H1 (cell line): ENCODE results near the gene PKP1. TPM values are rescaled to one million over a fixed set of nuclear protein-coding genes. Genes with fewer than 3 reads are reported as not detected.

Experiments used
- CTCF ChIA-PET: fragments of 300-600 bp; sonication (Branson Sonifier 250); formaldehyde crosslinking; loops from one replicate; lab custom pipeline; 2021; ENCODE audit not compliant: partially characterized antibody; lab: Charles Lee
- POLR2A ChIA-PET: fragments of 300-600 bp; sonication (Branson Sonifier 250); formaldehyde crosslinking; loops from one replicate; lab custom pipeline; 2021; ENCODE audit warnings: inconsistent platforms; ENCODE audit not compliant: partially characterized antibody; lab: Charles Lee
- DNase-seq, 2 experiments: peaks; one replicate each; pipeline versions ENCODE4 v3.0.0 to v3.0.0-alpha.2; 2010 to 2022; ENCODE audit warnings: low spot score in 2 of 2, low read depth in 1 of 2, mixed read lengths in 1 of 2
- FAIRE-seq: peaks from 2 replicates; lab custom pipeline; 2011; peaks lifted over from hg19 to GRCh38; lab: Jason Lieb, UNC
- H2AFZ ChIP-seq: 2 replicates; pipeline ENCODE4 v1.8.1; 2012; ENCODE audit warnings: low read length, inconsistent platforms
- H2AK5ac ChIP-seq: 2 replicates; pipeline ENCODE4 v1.6.1; 2013; ENCODE audit warnings: low read depth, low read length
- H2BK120ac ChIP-seq: replicated peaks from 2 replicates; pipeline ENCODE3; 2013; ENCODE audit warnings: low read depth, low read length, inconsistent platforms
- H2BK12ac ChIP-seq: 2 replicates; pipeline ENCODE4 v1.6.1; 2013; ENCODE audit warnings: low read depth, low read length
- H2BK15ac ChIP-seq: 2 replicates; pipeline ENCODE4 v1.6.1; 2013; ENCODE audit warnings: low read length
- H2BK20ac ChIP-seq: 2 replicates; pipeline ENCODE4 v1.6.1; 2013; ENCODE audit warnings: low read length
- H2BK5ac ChIP-seq: 2 replicates; pipeline ENCODE4 v1.6.1; 2013; ENCODE audit warnings: low read depth, low read length
- H3K14ac ChIP-seq: 2 replicates; pipeline ENCODE4 v1.6.1; 2013; ENCODE audit warnings: inconsistent platforms; ENCODE audit not compliant: insufficient read length
- H3K18ac ChIP-seq: 2 replicates; pipeline ENCODE4 v1.6.1; 2013; ENCODE audit warnings: low read length; ENCODE audit errors: extremely low read depth
- H3K23ac ChIP-seq: 2 replicates; pipeline ENCODE4 v1.6.1; 2013; ENCODE audit warnings: inconsistent platforms; ENCODE audit not compliant: insufficient read length
- H3K23me2 ChIP-seq: 2 replicates; pipeline ENCODE4 v1.6.1; 2013; ENCODE audit warnings: low read depth, low read length
- H3K27ac ChIP-seq: 2 replicates; pipeline ENCODE4 v1.6.1; 2011; ENCODE audit warnings: low read depth, low read length, inconsistent platforms
- H3K27me3 ChIP-seq, 4 experiments: replicated peaks in 1 of 4; 1 replicate in 1 of 4; 2 replicates in 3 of 4; pipeline versions ENCODE4 v1.6.1 to v1.8.1; 2011 to 2013; ENCODE audit warnings: low read length in 3 of 4, mild to moderate bottlenecking in 3 of 4, inconsistent platforms in 2 of 4, mixed read lengths in 2 of 4, moderate library complexity in 1 of 4; ENCODE audit not compliant: control insufficient read depth in 3 of 4, insufficient read depth in 3 of 4; ENCODE audit errors: extremely low read depth in 1 of 4
- H3K36me3 ChIP-seq, 4 experiments: 2 replicates each; pipeline versions ENCODE4 v1.6.1 to v1.8.1; 2011 to 2013; ENCODE audit warnings: mild to moderate bottlenecking in 4 of 4, low read length in 3 of 4, moderate library complexity in 2 of 4, control low read depth in 1 of 4, inconsistent platforms in 1 of 4; ENCODE audit not compliant: insufficient read depth in 4 of 4, control insufficient read depth in 2 of 4
- H3K4ac ChIP-seq: replicated peaks from 2 replicates; pipeline ENCODE3; 2013; ENCODE audit warnings: low read length, low read depth, mixed read lengths, inconsistent platforms; ENCODE audit not compliant: insufficient read length
- H3K4me1 ChIP-seq, 4 experiments: replicated peaks in 1 of 4; 1 replicate in 1 of 4; 2 replicates in 3 of 4; pipeline versions ENCODE4 v1.6.1 to v1.8.1; 2011 to 2013; ENCODE audit warnings: low read length in 3 of 4, inconsistent platforms in 2 of 4, mixed read lengths in 1 of 4; ENCODE audit not compliant: insufficient read depth in 4 of 4, control insufficient read depth in 3 of 4
- H3K4me2 ChIP-seq, 2 experiments: 2 replicates each; pipeline versions ENCODE4 v1.6.1 to v1.8.1; 2011 to 2013; ENCODE audit warnings: low read depth in 2 of 2, low read length in 2 of 2, control low read depth in 1 of 2, inconsistent platforms in 1 of 2, mild to moderate bottlenecking in 1 of 2; ENCODE audit not compliant: insufficient read depth in 1 of 2
- H3K4me3 ChIP-seq, 4 experiments: fragments of 200-600, 300-600 bp in 1 of 4; sonication (generic), shearing (Covaris generic), sonication (Bioruptor Twin) in 1 of 4; 2 replicates each; pipeline versions ENCODE4 v1.5.1 to v1.8.1; 2011 to 2016; ENCODE audit warnings: low read length in 4 of 4, low read depth in 3 of 4, control low read depth in 2 of 4, inconsistent platforms in 2 of 4, mild to moderate bottlenecking in 2 of 4, mixed read lengths in 1 of 4, moderate library complexity in 1 of 4; ENCODE audit not compliant: insufficient read depth in 2 of 4; ENCODE audit errors: extremely low read depth in 1 of 4
- H3K56ac ChIP-seq: replicated peaks from 2 replicates; pipeline ENCODE3; 2013; ENCODE audit warnings: low read depth, mild to moderate bottlenecking, mixed read lengths, low read length, inconsistent platforms; ENCODE audit not compliant: insufficient read length
- H3K79me1 ChIP-seq: 2 replicates; pipeline ENCODE4 v1.6.1; 2013; ENCODE audit warnings: low read depth, low read length, control low read depth
- H3K79me2 ChIP-seq, 2 experiments: 2 replicates each; pipeline versions ENCODE4 v1.6.1 to v1.8.1; 2012 to 2013; ENCODE audit warnings: low read length in 2 of 2, mild to moderate bottlenecking in 2 of 2, inconsistent platforms in 1 of 2; ENCODE audit not compliant: insufficient read depth in 2 of 2, control insufficient read depth in 1 of 2
- H3K9ac ChIP-seq, 4 experiments: replicated peaks in 1 of 4; 1 replicate in 1 of 4; 2 replicates in 3 of 4; pipeline versions ENCODE4 v1.6.1 to v1.8.1; 2011 to 2013; ENCODE audit warnings: low read depth in 3 of 4, low read length in 3 of 4, control low read depth in 2 of 4, mild to moderate bottlenecking in 2 of 4, moderate library complexity in 2 of 4, inconsistent platforms in 1 of 4; ENCODE audit errors: extremely low read depth in 1 of 4
- H3K9me3 ChIP-seq, 2 experiments: 2 replicates each; pipeline versions ENCODE4 v1.6.1 to v1.8.1; 2012 to 2013; ENCODE audit warnings: mild to moderate bottlenecking in 2 of 2, moderate library complexity in 2 of 2, control low read depth in 1 of 2, inconsistent platforms in 1 of 2, low read depth in 1 of 2, low read length in 1 of 2, mixed read lengths in 1 of 2; ENCODE audit not compliant: insufficient read depth in 2 of 2
- H4K20me1 ChIP-seq, 2 experiments: replicated peaks in 1 of 2; 2 replicates each; pipeline versions ENCODE3 to v1.8.1; 2011 to 2013; ENCODE audit warnings: inconsistent platforms in 2 of 2, low read length in 2 of 2, mild to moderate bottlenecking in 1 of 2; ENCODE audit not compliant: insufficient read depth in 2 of 2, control insufficient read depth in 1 of 2
- H4K5ac ChIP-seq: 2 replicates; pipeline ENCODE4 v1.6.1; 2013; ENCODE audit warnings: low read length, low read depth, mixed read lengths, inconsistent platforms; ENCODE audit not compliant: insufficient read length
- H4K8ac ChIP-seq: 2 replicates; pipeline ENCODE4 v1.8.0; 2013; ENCODE audit warnings: mild to moderate bottlenecking, moderate library complexity, low read length, inconsistent platforms; ENCODE audit not compliant: insufficient read depth; ENCODE audit errors: extremely low read depth
- H4K91ac ChIP-seq: replicated peaks from 2 replicates; pipeline ENCODE3; 2013; ENCODE audit warnings: low read length, mixed read lengths, inconsistent platforms; ENCODE audit not compliant: insufficient read length
- CTBP2 ChIP-seq: IDR thresholded peaks from 2 replicates; pipeline ENCODE4 v1.7.0; 2011; ENCODE audit warnings: borderline replicate concordance, mild to moderate bottlenecking, moderate library complexity, mixed read lengths, low read length; ENCODE audit not compliant: insufficient read depth, insufficient read length
- E2F6 ChIP-seq: IDR thresholded peaks from 2 replicates; pipeline ENCODE4 v1.6.1; 2012; ENCODE audit warnings: inconsistent platforms
- EP300 ChIP-seq, 2 experiments: IDR thresholded peaks; 1 replicate in 1 of 2; 2 replicates in 1 of 2; pipeline ENCODE4 v1.6.1; 2011 to 2012; ENCODE audit warnings: low read depth in 2 of 2, low read length in 2 of 2, mild to moderate bottlenecking in 2 of 2, borderline replicate concordance in 1 of 2, inconsistent platforms in 1 of 2, moderate library complexity in 1 of 2
- GABPA ChIP-seq: IDR thresholded peaks from 2 replicates; pipeline ENCODE4 v1.6.1; 2011; ENCODE audit warnings: mild to moderate bottlenecking, low read length, moderate library complexity, borderline replicate concordance; ENCODE audit not compliant: insufficient read depth
- KDM4A ChIP-seq: IDR thresholded peaks from one replicate; pipeline ENCODE4 v1.7.1; 2012; ENCODE audit warnings: low read depth, mild to moderate bottlenecking, moderate library complexity, low read length, inconsistent platforms; ENCODE audit not compliant: severe bottlenecking
- NRF1 ChIP-seq: IDR thresholded peaks from 2 replicates; pipeline ENCODE4 v1.6.1; 2011; ENCODE audit warnings: mild to moderate bottlenecking, low read depth, low read length, improper control_type of control experiment
- POLR2A ChIP-seq, 2 experiments: IDR thresholded peaks; 1 replicate in 1 of 2; 2 replicates in 1 of 2; pipeline ENCODE4 v1.6.1; 2011; ENCODE audit warnings: low read depth in 2 of 2, low read length in 2 of 2, mild to moderate bottlenecking in 2 of 2; ENCODE audit errors: control extremely low read depth in 1 of 2
- POU5F1 ChIP-seq: IDR thresholded peaks from 2 replicates; pipeline ENCODE4 v1.6.1; 2011; ENCODE audit warnings: low read depth, mild to moderate bottlenecking, low read length, moderate library complexity
- SRF ChIP-seq: IDR thresholded peaks from 2 replicates; pipeline ENCODE4 v1.6.1; 2011; ENCODE audit warnings: mild to moderate bottlenecking, low read depth, low read length, moderate library complexity
- SUZ12 ChIP-seq: fragments of 200-600 bp; sonication (generic); IDR thresholded peaks from 2 replicates; pipeline ENCODE4 v1.6.1; 2012; ENCODE audit warnings: mild to moderate bottlenecking, inconsistent platforms, low read length, moderate library complexity, mixed read lengths
- TAF1 ChIP-seq: IDR thresholded peaks from 2 replicates; pipeline ENCODE4 v1.6.1; 2011; ENCODE audit warnings: mild to moderate bottlenecking, low read depth, low read length
- TAF7 ChIP-seq: optimal IDR thresholded peaks from 2 replicates; pipeline ENCODE3; 2011; ENCODE audit warnings: low read depth, mild to moderate bottlenecking, inconsistent platforms, low read length, moderate library complexity, borderline replicate concordance
- TBP ChIP-seq: IDR thresholded peaks from 2 replicates; pipeline ENCODE4 v1.6.1; 2011; ENCODE audit warnings: low read depth, low read length, improper control_type of control experiment
- TCF12 ChIP-seq: IDR thresholded peaks from 2 replicates; pipeline ENCODE4 v1.6.1; 2011; ENCODE audit warnings: low read depth, mild to moderate bottlenecking, low read length
- WGBS, 2 experiments: shearing (Covaris generic) in 1 of 2; methylation state at CpG; one replicate each; pipeline versions ENCODE4 v1.1.6 to v1.1.7; 2013 to 2015; ENCODE audit warnings: low lambda C conversion rate in 2 of 2, mixed read lengths in 2 of 2, inconsistent platforms in 1 of 2, low coverage in 1 of 2, missing lambda C conversion rate in 1 of 2; ENCODE audit not compliant: insufficient replicate concordance in 2 of 2, insufficient coverage in 1 of 2, insufficient read length in 1 of 2; ENCODE audit errors: extremely low coverage in 1 of 2, missing lambda C conversion rate in 1 of 2; 5-methylcytosine and 5-hydroxymethylcytosine counted together
- polyA plus RNA-seq, 7 experiments: library from polyadenylated mRNA; depleted of rRNA in 3 of 7; stranded (reverse) in 5 of 7; unstranded in 2 of 7; fragments of >200 nt in 5 of 7; fragments of 200-250 nt in 2 of 7; gene quantifications; 1 replicate in 5 of 7; 2 replicates in 1 of 7; 4 replicates in 1 of 7; pipeline versions ENCODE4 v1.2.1 to v1.2.3, GENCODE V29; 2011 to 2013; ENCODE audit warnings: missing spikeins in 2 of 7, mixed read lengths in 2 of 7
- total RNA-seq: library from RNA; stranded (reverse); fragmentation: NEBNext Ultra II Directional; extraction: Animal tissue kit (Norgen Biotek cat#: 25700); gene quantifications from 2 replicates; pipeline ENCODE4 v1.2.1, GENCODE V29; 2021

PKP1 gene
- total and polyA plus RNA-seq, 2 of the 8 experiments (the other 6 are each of a cell fraction or from before 2014, with no cell fraction given): 0.21 to 0.95 TPM

GRCh38 chr1:201371276-201371675, 88.0 kb downstream of the PKP1 start:
- Histone ChIP-seq H3K23me2 (0 out of 2 replicates have a peak, but pooled peaks cover 2% of the 10 kb centered on the region), H3K4me2 (no peak overlapping the region), H3K23ac (no peak overlapping the region), H4K5ac (no peak overlapping the region), H4K91ac (no peak overlapping the region), H3K9ac (no peak overlapping the region), H4K8ac (no peak overlapping the region), H4K20me1 (no peaks in the 10 kb centered on the region), H3K4ac (no peak overlapping the region), H3K18ac (no peak overlapping the region), H2BK5ac (no peak overlapping the region), H3K4me1 (peaks cover 9 to 23% (median 19%) of the 10 kb centered on the region in 4 experiments), H2BK20ac (no peak overlapping the region), H3K14ac (no peak overlapping the region), H2BK120ac (no peak overlapping the region), H3K79me2 (no peaks in the 10 kb centered on the region), H3K27ac (no peak overlapping the region), H3K56ac (no peak overlapping the region), H2BK15ac (no peak overlapping the region), H2AFZ (no peak overlapping the region), H3K9me3 (no peaks in the 10 kb centered on the region), H3K4me3 (no peak overlapping the region), H2BK12ac (no peak overlapping the region), H3K36me3 (no peaks in the 10 kb centered on the region), H3K27me3 (no peaks in the 10 kb centered on the region), H2AK5ac (no peak overlapping the region), H3K79me1 (no peaks in the 10 kb centered on the region; the same call in 1 of the 2 replicates)
- ChIA-PET POLR2A (interaction anchor here (0.9 to 6.5 kb wide), 4 partner anchors 10 to 17 kb away, joined by 3 to 49 read pairs (median 5); no protein-coding TSS in a partner anchor), CTCF (interaction anchor here (0.6 to 17.6 kb wide), 9 partner anchors 10 to 141 kb away, joined by 3 to 371 read pairs (median 6); partner anchors contain the start of gene LAD1)
- DNase-seq (no peak), FAIRE-seq (no peak)
- 84% methylated on average over 9 of the region's 9 CpGs; no CpG with 5 or more reads in 1 of the 2 experiments for WGBS, 2 experiments
- no peak for TF ChIP-seq E2F6
- no peak for TF ChIP-seq SRF
- TF ChIP-seq CTBP2: no peak
- no peak for TF ChIP-seq KDM4A
- no peak for TF ChIP-seq EP300 (IDR thresholded peaks at IDR 0.05; ENCODE audit: borderline replicate concordance in 1 of 2, low read depth in 2 of 2, low read length in 2 of 2)
- TF ChIP-seq TCF12: no peak
- TF ChIP-seq TBP: no peak
- TF ChIP-seq POU5F1: no peak
- no peak for TF ChIP-seq TAF7
- TF ChIP-seq SUZ12: no peak
- TF ChIP-seq TAF1: no peak
- no peak for TF ChIP-seq POLR2A (IDR thresholded peaks at IDR 0.05; ENCODE audit: control extremely low read depth in 1 of 2, low read depth in 2 of 2, low read length in 2 of 2)
- TF ChIP-seq GABPA: no peak
- no peak for TF ChIP-seq NRF1
